Body of pancreas (tissue), 4 donors: ENCODE data around the gene DENND4A. TPM values are rescaled to one million over a fixed set of nuclear protein-coding genes. Genes with fewer than 3 reads are reported as not detected.

Experiments used
- ATAC-seq: fragments of 150-250 bp; one replicate; pipeline ENCODE4 v1.9.1; 2016
- DNase-seq, 4 donors: peaks; one replicate each; pipeline ENCODE4 v3.0.0-alpha.2; 2019
- H3K27ac ChIP-seq, 4 donors: fragments of 200-600 bp; sonication (generic); 1 replicate in 3 of 4; 2 replicates in 1 of 4; pipeline versions ENCODE4 v1.5.1 to v1.6.1; 2016 to 2019; ENCODE audit warnings: mild to moderate bottlenecking in 1 of 4, mixed read lengths in 1 of 4, moderate library complexity in 1 of 4
- H3K27me3 ChIP-seq, 2 donors: fragments of 200-600 bp; sonication (generic); one replicate each; pipeline ENCODE4 v1.6.0; 2016; ENCODE audit warnings: mild to moderate bottlenecking in 1 of 2
- H3K36me3 ChIP-seq, 2 donors: fragments of 200-600 bp; sonication (generic); replicated peaks in 1 of 2; 2 replicates each; pipeline ENCODE4 v1.5.1; 2016; ENCODE audit warnings: low read depth in 2 of 2; ENCODE audit not compliant: insufficient read depth in 1 of 2
- H3K4me1 ChIP-seq: fragments of 200-600 bp; sonication (generic); one replicate; pipeline ENCODE4 v1.6.0; 2016
- H3K4me3 ChIP-seq, 2 donors: fragments of 200-600 bp; sonication (generic); 1 replicate in 1 of 2; 2 replicates in 1 of 2; pipeline ENCODE4 v1.5.1; 2016 to 2019
- H3K9me3 ChIP-seq, 3 donors: fragments of 200-600 bp; sonication (generic); 1 replicate in 2 of 3; 2 replicates in 1 of 3; pipeline ENCODE4 v1.5.1; 2016
- POLR2A ChIP-seq, 3 donors: fragments of 450-650 bp; IDR thresholded peaks; one replicate each; pipeline ENCODE4 v1.6.1; 2016; ENCODE audit warnings: antibody characterized with exemption in 3 of 3, mild to moderate bottlenecking in 2 of 3
- WGBS, 2 donors: methylation state at CpG; one replicate each; pipeline ENCODE4 v1.1.5; 2017; 5-methylcytosine and 5-hydroxymethylcytosine counted together
- intact Hi-C: fragments of 100-400 bp; cut with DNase I; formaldehyde crosslinking; loops from one replicate; pipeline ENCODE4 v1.15.1; 2023
- total RNA-seq, 2 donors: library from RNA; depleted of rRNA; stranded (reverse); fragments of >200 nt; gene quantifications; one replicate each; pipeline ENCODE4 v1.1.0, GENCODE V29; 2016
- TF ChIP-seq, protein P1 (sequence below), 7 experiments: fragments of 450-650 bp in 4 of 7; fragments of 200-600 bp in 3 of 7; sonication (generic) in 3 of 7; IDR thresholded peaks; one replicate each; pipeline ENCODE4 v1.5.1; 2016 to 2019; ENCODE audit warnings: antibody characterized with exemption in 7 of 7

Gene DENND4A
- total RNA-seq, 2 donors from 2014 or later = 45.7 to 59.3 TPM

DNA sequence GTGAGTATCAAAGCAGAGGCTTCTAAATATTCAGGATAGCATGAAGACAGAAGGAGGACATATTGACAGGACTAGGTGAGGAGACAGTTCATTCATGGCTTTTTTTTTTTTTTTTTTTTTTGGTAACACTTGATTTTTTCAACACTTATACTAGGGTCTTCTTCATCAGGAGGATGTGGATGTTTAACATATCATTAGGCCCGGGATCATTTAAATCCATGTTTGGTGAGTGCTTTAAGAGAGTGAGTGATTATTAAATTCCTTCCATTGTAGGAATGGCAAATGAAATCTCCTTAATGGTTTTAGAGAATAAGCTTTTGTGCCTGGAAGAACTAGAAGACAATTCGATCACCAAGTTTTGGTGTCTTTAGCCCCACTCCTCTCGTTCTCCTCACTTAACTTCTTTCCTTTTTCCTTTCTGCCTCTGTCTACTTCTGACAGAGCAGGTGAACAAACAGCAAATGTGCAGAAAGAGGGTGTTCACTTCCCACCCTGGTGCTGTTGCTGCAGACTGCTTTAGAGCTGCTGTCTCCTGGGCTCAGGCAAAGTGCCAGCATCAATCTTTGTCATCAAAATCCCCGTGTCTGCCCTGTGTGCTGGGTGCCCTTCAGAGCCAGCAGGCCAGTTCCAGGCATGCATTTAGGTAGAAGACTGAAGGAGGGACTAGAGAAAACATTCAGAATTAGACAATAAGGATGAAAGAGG lies 41.6 kb upstream of the DENND4A start:
- Histone ChIP-seq H3K9me3 (no peaks in the 10 kb centered on the region), H3K4me1 (peaks cover 42% of the 10 kb centered on the region), H3K27me3 (no peaks in the 10 kb centered on the region), H3K27ac (peak overlapping the region; percentile 88 to 96 (median 92)), H3K36me3 (no peaks in the 10 kb centered on the region), H3K4me3 (no peak overlapping the region)
- DNase-seq = peak; percentile 20 to 57 (median 50)
- no peak for ATAC-seq
- WGBS, 2 donors = 43 to 44% methylated on average over 4 of the region's 4 CpGs
- TF ChIP-seq, protein P1, sequence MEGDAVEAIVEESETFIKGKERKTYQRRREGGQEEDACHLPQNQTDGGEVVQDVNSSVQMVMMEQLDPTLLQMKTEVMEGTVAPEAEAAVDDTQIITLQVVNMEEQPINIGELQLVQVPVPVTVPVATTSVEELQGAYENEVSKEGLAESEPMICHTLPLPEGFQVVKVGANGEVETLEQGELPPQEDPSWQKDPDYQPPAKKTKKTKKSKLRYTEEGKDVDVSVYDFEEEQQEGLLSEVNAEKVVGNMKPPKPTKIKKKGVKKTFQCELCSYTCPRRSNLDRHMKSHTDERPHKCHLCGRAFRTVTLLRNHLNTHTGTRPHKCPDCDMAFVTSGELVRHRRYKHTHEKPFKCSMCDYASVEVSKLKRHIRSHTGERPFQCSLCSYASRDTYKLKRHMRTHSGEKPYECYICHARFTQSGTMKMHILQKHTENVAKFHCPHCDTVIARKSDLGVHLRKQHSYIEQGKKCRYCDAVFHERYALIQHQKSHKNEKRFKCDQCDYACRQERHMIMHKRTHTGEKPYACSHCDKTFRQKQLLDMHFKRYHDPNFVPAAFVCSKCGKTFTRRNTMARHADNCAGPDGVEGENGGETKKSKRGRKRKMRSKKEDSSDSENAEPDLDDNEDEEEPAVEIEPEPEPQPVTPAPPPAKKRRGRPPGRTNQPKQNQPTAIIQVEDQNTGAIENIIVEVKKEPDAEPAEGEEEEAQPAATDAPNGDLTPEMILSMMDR (IDR thresholded peaks at IDR 0.05) = no peak
- TF ChIP-seq POLR2A (IDR thresholded peaks at IDR 0.05) = no peak
- intact Hi-C loops = no loop called here

GRCh38 chr15:65832549-65833364 lies 40.7 kb upstream of the DENND4A start:
- Histone ChIP-seq H3K4me1 (peaks cover 42% of the 10 kb centered on the region), H3K27ac (peak overlapping the region; percentile 88 to 96 (median 92)), H3K27me3 (no peaks in the 10 kb centered on the region), H3K9me3 (no peaks in the 10 kb centered on the region), H3K4me3 (no peak overlapping the region), H3K36me3 (no peaks in the 10 kb centered on the region)
- DNase-seq = peak; percentile 90 to 98 (median 96)
- TF ChIP-seq POLR2A (IDR thresholded peaks at IDR 0.05) = peak in 2 of 3 donors; percentile 53 to 64
- TF ChIP-seq, protein P1 (IDR thresholded peaks at IDR 0.05) = peak in 4 of 7 experiments; percentile 37 to 51 (median 44)
- 3% methylated on average over 6 to 8 of the region's 8 CpGs for WGBS, 2 donors
- ATAC-seq = peak; percentile 97
- intact Hi-C loops = no loop called here

DNA sequence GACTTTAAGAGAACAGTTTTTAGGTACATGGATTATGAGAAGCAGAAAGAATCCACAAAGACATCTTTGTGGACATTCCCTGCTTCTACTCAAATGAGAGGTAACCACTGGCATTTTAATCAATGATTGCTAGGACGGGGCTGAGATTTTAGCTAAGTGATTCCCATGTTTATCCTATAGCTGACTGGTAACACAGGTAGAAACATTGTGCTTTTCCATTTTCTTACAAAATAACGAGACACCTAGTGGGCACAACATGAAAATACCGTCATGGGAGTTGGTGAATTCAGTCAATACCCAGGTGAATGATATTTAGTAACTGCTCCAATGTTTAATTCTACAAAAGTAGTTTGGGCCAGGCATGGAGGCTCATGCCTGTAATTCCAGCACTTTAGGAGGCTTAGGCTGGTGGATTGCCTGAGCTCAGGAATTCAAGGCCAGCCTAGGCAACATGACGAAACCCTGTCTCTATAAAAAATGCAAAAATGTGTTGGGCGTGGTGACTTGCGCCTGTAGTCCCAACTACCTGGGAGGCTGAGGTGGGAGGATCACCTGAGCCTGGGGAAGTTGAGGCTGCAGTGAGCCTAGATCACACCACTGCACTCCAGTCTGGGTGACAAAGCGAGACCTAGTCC lies 37.2 kb upstream of the DENND4A start:
- Histone ChIP-seq H3K27me3 (no peaks in the 10 kb centered on the region), H3K27ac (no peak overlapping the region), H3K4me1 (peaks cover 44% of the 10 kb centered on the region), H3K36me3 (no peaks in the 10 kb centered on the region), H3K4me3 (no peak overlapping the region), H3K9me3 (no peaks in the 10 kb centered on the region)
- ATAC-seq (no peak), DNase-seq (peak in 3 of 4 donors; percentile 25 to 49 (median 30))
- 47 to 52% methylated on average over 7 of the region's 7 CpGs for WGBS, 2 donors
- TF ChIP-seq, protein P1 (IDR thresholded peaks at IDR 0.05) = peak; percentile 17 to 65 (median 59)
- no peak for TF ChIP-seq POLR2A (IDR thresholded peaks at IDR 0.05)
- intact Hi-C loops = no loop called here

GRCh38 chr15:65828585-65828984 lies 36.5 kb upstream of the DENND4A start:
- Histone ChIP-seq H3K36me3 (no peaks in the 10 kb centered on the region), H3K27me3 (no peaks in the 10 kb centered on the region), H3K9me3 (no peaks in the 10 kb centered on the region), H3K4me1 (peaks cover 42% of the 10 kb centered on the region), H3K27ac (no peak overlapping the region), H3K4me3 (no peak overlapping the region)
- ATAC-seq = no peak
- TF ChIP-seq, protein P1 (IDR thresholded peaks at IDR 0.05) = no peak
- no peak for TF ChIP-seq POLR2A (IDR thresholded peaks at IDR 0.05)
- intact Hi-C loops = no loop called here
- WGBS, 2 donors = 79 to 93% methylated on average over 2 of the region's 2 CpGs
- no peak for DNase-seq
